CD14-positive monocyte (primary cell): Measurements from ENCODE around the gene LCE2D. TPM values are rescaled to one million over a fixed set of nuclear protein-coding genes. Genes with fewer than 3 reads are reported as not detected.
"Not testable (repeated sequence)": the region's sequence is repeated elsewhere in the genome, so short reads cannot be mapped to it uniquely, and the experiment has no call there.

Experiments used
- DNase-seq, 3 donors: peaks; one replicate each; pipeline ENCODE4 v3.0.0-alpha.2; 2011 to 2022
- H2AFZ ChIP-seq: 2 replicates; pipeline ENCODE4 v1.6.0; 2012; ENCODE audit warnings: mild to moderate bottlenecking, low read depth, low read length, inconsistent platforms; ENCODE audit not compliant: insufficient read depth, poor library complexity, severe bottlenecking
- H3K27ac ChIP-seq, 2 donors: 1 replicate in 1 of 2; 2 replicates in 1 of 2; pipeline ENCODE4 v1.5.1; 2012 to 2013; ENCODE audit warnings: low read length in 2 of 2, control low read depth in 1 of 2, inconsistent platforms in 1 of 2, low read depth in 1 of 2, mild to moderate bottlenecking in 1 of 2
- H3K27me3 ChIP-seq, 2 donors: one replicate each; pipeline versions ENCODE4 v1.6.0 to v1.6.1; 2011 to 2013; ENCODE audit warnings: low read length in 2 of 2; ENCODE audit not compliant: control insufficient read depth in 2 of 2, insufficient read depth in 2 of 2
- H3K36me3 ChIP-seq, 2 donors: replicated peaks in 1 of 2; 1 replicate in 1 of 2; 2 replicates in 1 of 2; pipeline versions ENCODE4 v1.5.1 to v1.6.1; 2012 to 2013; ENCODE audit warnings: low read length in 2 of 2, control low read depth in 1 of 2, inconsistent platforms in 1 of 2, mild to moderate bottlenecking in 1 of 2; ENCODE audit not compliant: insufficient read depth in 2 of 2, control insufficient read depth in 1 of 2
- H3K4me1 ChIP-seq, 2 donors: 1 replicate in 1 of 2; 2 replicates in 1 of 2; pipeline versions ENCODE4 v1.5.1 to v1.6.1; 2012 to 2013; ENCODE audit warnings: low read length in 2 of 2, control low read depth in 1 of 2, inconsistent platforms in 1 of 2, mild to moderate bottlenecking in 1 of 2, moderate library complexity in 1 of 2; ENCODE audit not compliant: insufficient read depth in 2 of 2, control insufficient read depth in 1 of 2
- H3K4me2 ChIP-seq: replicated peaks from 2 replicates; pipeline ENCODE3; 2012; ENCODE audit warnings: low read length, moderate library complexity, mild to moderate bottlenecking; ENCODE audit not compliant: poor library complexity, severe bottlenecking; ENCODE audit errors: extremely low read depth
- H3K4me3 ChIP-seq, 3 experiments: fragments of 200-600 bp in 1 of 3; sonication (generic) in 1 of 3; replicated peaks in 1 of 3; 1 replicate in 2 of 3; 2 replicates in 1 of 3; pipeline ENCODE4 v1.5.1; 2011 to 2013; ENCODE audit warnings: low read length in 3 of 3, mild to moderate bottlenecking in 3 of 3, control low read depth in 2 of 3, low read depth in 2 of 3, inconsistent platforms in 1 of 3, moderate library complexity in 1 of 3
- H3K79me2 ChIP-seq: 2 replicates; pipeline ENCODE4 v1.6.0; 2012; ENCODE audit warnings: mild to moderate bottlenecking, control low read depth, inconsistent platforms, low read length, moderate library complexity; ENCODE audit not compliant: insufficient read depth
- H3K9ac ChIP-seq: 2 replicates; pipeline ENCODE4 v1.6.0; 2017; ENCODE audit warnings: low read length, mild to moderate bottlenecking; ENCODE audit not compliant: insufficient read depth, poor library complexity, severe bottlenecking
- H3K9me3 ChIP-seq, 2 donors: replicated peaks in 1 of 2; 1 replicate in 1 of 2; 2 replicates in 1 of 2; pipeline versions ENCODE4 v1.5.1 to v1.6.1; 2012 to 2013; ENCODE audit warnings: low read length in 2 of 2, control low read depth in 1 of 2; ENCODE audit not compliant: control insufficient read depth in 1 of 2, insufficient read depth in 1 of 2
- H4K20me1 ChIP-seq: 2 replicates; pipeline ENCODE4 v1.6.0; 2012; ENCODE audit warnings: mild to moderate bottlenecking, low read length, control low read depth, moderate library complexity; ENCODE audit not compliant: insufficient read depth
- H3K27ac Mint-ChIP-seq, 7 donors: one replicate each; pipeline ENCODE4 v1.8.0; 2020; ENCODE audit warnings: mild to moderate bottlenecking in 7 of 7, mixed read lengths in 7 of 7, moderate library complexity in 6 of 7, inconsistent platforms in 2 of 7
- H3K27me3 Mint-ChIP-seq, 3 donors: one replicate each; pipeline ENCODE4 v1.8.0; 2021 to 2022; ENCODE audit warnings: low read depth in 3 of 3, mild to moderate bottlenecking in 3 of 3, mixed read lengths in 3 of 3, moderate library complexity in 3 of 3, inconsistent platforms in 1 of 3
- H3K36me3 Mint-ChIP-seq, 2 donors: one replicate each; pipeline ENCODE4 v1.8.0; 2020; ENCODE audit warnings: mixed read lengths in 2 of 2, inconsistent platforms in 1 of 2, mild to moderate bottlenecking in 1 of 2
- H3K4me1 Mint-ChIP-seq: one replicate; pipeline ENCODE4 v1.8.0; 2020; ENCODE audit warnings: mild to moderate bottlenecking, mixed read lengths
- H3K4me3 Mint-ChIP-seq, 2 donors: one replicate each; pipeline ENCODE4 v1.8.0; 2020; ENCODE audit warnings: mild to moderate bottlenecking in 2 of 2, mixed read lengths in 2 of 2, moderate library complexity in 1 of 2
- H3K9me3 Mint-ChIP-seq, 7 donors: one replicate each; pipeline ENCODE4 v1.8.0; 2020 to 2022; ENCODE audit warnings: mixed read lengths in 7 of 7, mild to moderate bottlenecking in 6 of 7, moderate library complexity in 6 of 7, inconsistent platforms in 2 of 7
- WGBS: methylation state at CpG from one replicate; pipeline ENCODE4 v1.1.5; 2013; ENCODE audit warnings: missing lambda C conversion rate; ENCODE audit not compliant: insufficient coverage; 5-methylcytosine and 5-hydroxymethylcytosine counted together
- intact Hi-C, 2 donors: fragments of 100-400 bp; cut with micrococcal nuclease; formaldehyde crosslinking; loops; one replicate each; pipeline versions ENCODE4 v1.15.0 to v1.15.1; 2023
- polyA plus RNA-seq, 3 donors: library from polyadenylated mRNA; depleted of rRNA in 1 of 3; unstranded in 2 of 3; stranded (reverse) in 1 of 3; fragments of 300-500 nt in 2 of 3; fragments of >200 nt in 1 of 3; fragmentation: Illumina TruSeq in 2 of 3; gene quantifications; 1 replicate in 2 of 3; 2 replicates in 1 of 3; pipeline ENCODE4 v1.2.3, GENCODE V29; 2012 to 2021
- TF ChIP-seq, protein P1 (sequence below): fragments of 200-600 bp; IDR thresholded peaks from one replicate; pipeline ENCODE4 v1.8.0; 2022; ENCODE audit warnings: antibody characterized with exemption, mild to moderate bottlenecking

LCE2D gene
- polyA plus RNA-seq, 3 donors = not detected

GRCh38 chr1:152658649-152659048 lies 4.5 kb upstream of the LCE2D start:
- H3K27me3 ChIP-seq = no peaks in the 10 kb centered on the region
- Mint-ChIP-seq H3K27ac (no peak overlapping the region), H3K4me3 (no peak overlapping the region), H3K36me3 (no peaks in the 10 kb centered on the region), H3K4me1 (peaks cover 3% of the 10 kb centered on the region), H3K9me3 (no peaks in the 10 kb centered on the region), H3K27me3 (peaks cover 3 to 5% (median 4%) of the 10 kb centered on the region in 3 donors)
- TF ChIP-seq, protein P1, sequence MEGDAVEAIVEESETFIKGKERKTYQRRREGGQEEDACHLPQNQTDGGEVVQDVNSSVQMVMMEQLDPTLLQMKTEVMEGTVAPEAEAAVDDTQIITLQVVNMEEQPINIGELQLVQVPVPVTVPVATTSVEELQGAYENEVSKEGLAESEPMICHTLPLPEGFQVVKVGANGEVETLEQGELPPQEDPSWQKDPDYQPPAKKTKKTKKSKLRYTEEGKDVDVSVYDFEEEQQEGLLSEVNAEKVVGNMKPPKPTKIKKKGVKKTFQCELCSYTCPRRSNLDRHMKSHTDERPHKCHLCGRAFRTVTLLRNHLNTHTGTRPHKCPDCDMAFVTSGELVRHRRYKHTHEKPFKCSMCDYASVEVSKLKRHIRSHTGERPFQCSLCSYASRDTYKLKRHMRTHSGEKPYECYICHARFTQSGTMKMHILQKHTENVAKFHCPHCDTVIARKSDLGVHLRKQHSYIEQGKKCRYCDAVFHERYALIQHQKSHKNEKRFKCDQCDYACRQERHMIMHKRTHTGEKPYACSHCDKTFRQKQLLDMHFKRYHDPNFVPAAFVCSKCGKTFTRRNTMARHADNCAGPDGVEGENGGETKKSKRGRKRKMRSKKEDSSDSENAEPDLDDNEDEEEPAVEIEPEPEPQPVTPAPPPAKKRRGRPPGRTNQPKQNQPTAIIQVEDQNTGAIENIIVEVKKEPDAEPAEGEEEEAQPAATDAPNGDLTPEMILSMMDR = no peak
- no peak overlapping the region for H3K4me3 ChIP-seq
- intact Hi-C loops = no loop called here
- 94% methylated on average over 2 of the region's 3 CpGs for WGBS
- H3K4me1 ChIP-seq = no peaks in the 10 kb centered on the region
- no peak for DNase-seq
- H3K36me3 ChIP-seq = no peaks in the 10 kb centered on the region
- no peaks in the 10 kb centered on the region for H4K20me1 ChIP-seq
- no peak overlapping the region for H2AFZ ChIP-seq
- H3K79me2 ChIP-seq = no peaks in the 10 kb centered on the region
- H3K27ac ChIP-seq = no peak overlapping the region
- no peaks in the 10 kb centered on the region for H3K9me3 ChIP-seq
- no peak overlapping the region for H3K4me2 ChIP-seq
- H3K9ac ChIP-seq = no peak overlapping the region

DNA sequence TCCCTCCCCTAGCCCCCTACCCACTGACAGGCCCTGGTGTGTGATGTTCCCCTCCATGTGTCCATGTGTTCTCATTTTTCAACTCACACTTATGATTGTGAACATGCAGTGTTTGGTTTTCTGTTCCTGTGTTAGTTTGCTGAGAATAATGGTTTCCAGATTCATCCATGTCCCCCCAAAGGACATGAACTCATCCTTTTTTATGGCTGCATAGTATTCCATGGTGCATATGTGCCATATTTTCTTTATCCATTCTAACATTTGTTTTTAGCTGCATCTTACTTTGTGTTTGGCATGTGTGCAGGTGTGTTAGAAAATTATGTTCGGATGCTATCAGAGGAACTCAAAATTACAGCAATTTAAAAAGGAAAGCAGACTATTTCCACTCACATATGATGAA lies 3.0 kb downstream of the LCE2D start:
- no CpG with 5 or more reads among the region's 1 CpG for WGBS
- H3K27ac Mint-ChIP-seq, H3K4me1 ChIP-seq, H3K79me2 ChIP-seq, H3K4me1 Mint-ChIP-seq, H3K36me3 Mint-ChIP-seq, H2AFZ ChIP-seq, H3K27me3 ChIP-seq, H3K27ac ChIP-seq, DNase-seq, H3K9me3 Mint-ChIP-seq, H3K4me3 Mint-ChIP-seq, intact Hi-C loops, H3K9ac ChIP-seq, H3K9me3 ChIP-seq, H3K4me2 ChIP-seq, H3K36me3 ChIP-seq, H3K27me3 Mint-ChIP-seq, H4K20me1 ChIP-seq, H3K4me3 ChIP-seq: not testable (repeated sequence)
